DND-41 (cell line): ENCODE results near the gene RENBP.

ENCODE experiments used
- CTCF ChIP-seq: IDR thresholded peaks from 2 replicates; pipeline ENCODE4 v1.5.1; 2012; ENCODE audit warnings: borderline replicate concordance, low read length, moderate library complexity, mild to moderate bottlenecking; ENCODE audit not compliant: poor library complexity, severe bottlenecking; ENCODE audit errors: extremely low read depth
- EZH2 ChIP-seq: IDR thresholded peaks from 3 replicates; pipeline ENCODE4 v1.6.1; 2012; ENCODE audit warnings: borderline replicate concordance, low read depth, mild to moderate bottlenecking, moderate library complexity, low read length, inconsistent platforms; ENCODE audit not compliant: severe bottlenecking

GRCh38 chrX:153968255-153968654 is 23.8 kb upstream of the RENBP start:
- TF ChIP-seq CTCF (no peak), EZH2 (no peak)
